ENCODE results near the gene ALOX15B. TPM values are rescaled to one million over a fixed set of nuclear protein-coding genes. Genes with fewer than 3 reads are reported as not detected.
A peak's percentile ranks its signal among the peaks of the same experiment; 100 is the strongest.
"Not testable (repeated sequence)": the region's sequence is repeated elsewhere in the genome, so short reads cannot be mapped to it uniquely, and the experiment has no call there.

The ALOX15B gene
- total and polyA plus RNA-seq, 9 of the 15 experiments (the other 6 are each of a cell fraction or from before 2014, with no cell fraction given): 0.04 TPM; not detected in 8

DNA sequence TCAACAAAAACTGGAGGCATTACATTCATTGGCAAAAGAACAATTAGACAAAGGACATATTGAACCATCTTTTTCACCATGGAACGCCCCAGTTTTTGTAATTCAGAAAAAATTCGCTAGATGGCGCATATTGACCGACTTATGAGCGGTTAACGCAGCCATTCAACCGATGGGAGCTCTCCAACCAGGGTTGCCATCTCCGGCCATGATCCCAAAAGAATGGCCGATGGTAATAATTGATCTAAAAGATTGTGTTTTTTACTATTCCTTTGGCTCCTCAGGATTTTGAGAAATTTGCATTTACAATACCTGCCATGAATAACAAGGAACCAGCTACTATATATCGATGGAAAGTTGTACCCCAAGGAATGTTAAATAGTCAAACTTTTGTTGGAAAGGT is 21.4 kb downstream of the ALOX15B start (continued):
- TF ChIP-seq, protein P1, sequence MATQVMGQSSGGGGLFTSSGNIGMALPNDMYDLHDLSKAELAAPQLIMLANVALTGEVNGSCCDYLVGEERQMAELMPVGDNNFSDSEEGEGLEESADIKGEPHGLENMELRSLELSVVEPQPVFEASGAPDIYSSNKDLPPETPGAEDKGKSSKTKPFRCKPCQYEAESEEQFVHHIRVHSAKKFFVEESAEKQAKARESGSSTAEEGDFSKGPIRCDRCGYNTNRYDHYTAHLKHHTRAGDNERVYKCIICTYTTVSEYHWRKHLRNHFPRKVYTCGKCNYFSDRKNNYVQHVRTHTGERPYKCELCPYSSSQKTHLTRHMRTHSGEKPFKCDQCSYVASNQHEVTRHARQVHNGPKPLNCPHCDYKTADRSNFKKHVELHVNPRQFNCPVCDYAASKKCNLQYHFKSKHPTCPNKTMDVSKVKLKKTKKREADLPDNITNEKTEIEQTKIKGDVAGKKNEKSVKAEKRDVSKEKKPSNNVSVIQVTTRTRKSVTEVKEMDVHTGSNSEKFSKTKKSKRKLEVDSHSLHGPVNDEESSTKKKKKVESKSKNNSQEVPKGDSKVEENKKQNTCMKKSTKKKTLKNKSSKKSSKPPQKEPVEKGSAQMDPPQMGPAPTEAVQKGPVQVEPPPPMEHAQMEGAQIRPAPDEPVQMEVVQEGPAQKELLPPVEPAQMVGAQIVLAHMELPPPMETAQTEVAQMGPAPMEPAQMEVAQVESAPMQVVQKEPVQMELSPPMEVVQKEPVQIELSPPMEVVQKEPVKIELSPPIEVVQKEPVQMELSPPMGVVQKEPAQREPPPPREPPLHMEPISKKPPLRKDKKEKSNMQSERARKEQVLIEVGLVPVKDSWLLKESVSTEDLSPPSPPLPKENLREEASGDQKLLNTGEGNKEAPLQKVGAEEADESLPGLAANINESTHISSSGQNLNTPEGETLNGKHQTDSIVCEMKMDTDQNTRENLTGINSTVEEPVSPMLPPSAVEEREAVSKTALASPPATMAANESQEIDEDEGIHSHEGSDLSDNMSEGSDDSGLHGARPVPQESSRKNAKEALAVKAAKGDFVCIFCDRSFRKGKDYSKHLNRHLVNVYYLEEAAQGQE (IDR thresholded peaks at IDR 0.05; ENCODE audit: borderline replicate concordance): peak; percentile 48
- TF ChIP-seq, protein P1 (CRISPR knock-in tag; IDR thresholded peaks at IDR 0.05; ENCODE audit: low read depth): no peak
- TF ChIP-seq RFX7 (CRISPR knock-in tag; IDR thresholded peaks at IDR 0.05): no peak
- 0 out of 2 replicates have a peak, but pooled peaks have one; percentile 28 for TF ChIP-seq SMC3 (conservative IDR thresholded peaks at IDR 0.05; ENCODE audit: insufficient read depth, low read depth, low read length)
- no peak for TF ChIP-seq MCM7 (IDR thresholded peaks at IDR 0.05)
- no peak for TF ChIP-seq ILK (tag; IDR thresholded peaks at IDR 0.05; ENCODE audit: borderline replicate concordance, low read depth)
- TF ChIP-seq KDM4B (IDR thresholded peaks at IDR 0.05; ENCODE audit: borderline replicate concordance in 2 of 2, low read depth in 1 of 2): no peak

GRCh38 chr17:8061851-8062250 is 23.0 kb downstream of the ALOX15B start:
- FAIRE-seq; H3K9ac ChIP-seq (ENCODE audit: insufficient read depth in 1 of 2, low read depth in 2 of 2, low read length in 2 of 2); H2AFZ ChIP-seq (ENCODE audit: low read depth, low read length); BruUV-seq (replicated peaks); H3K9me1 ChIP-seq (ENCODE audit: control insufficient read depth, insufficient read depth, low read length); H3K9me3 ChIP-seq (replicated peaks; ENCODE audit: control insufficient read depth, insufficient read depth, low read depth, low read length); DNase-seq (ENCODE audit: extremely low read depth in 1 of 4, low spot score in 3 of 4); H3K27me3 ChIP-seq (ENCODE audit: control insufficient read depth in 2 of 2, insufficient read depth in 2 of 2, low read length in 2 of 2); H4K20me1 ChIP-seq (replicated peaks; ENCODE audit: control insufficient read depth, insufficient read depth, low read length); H3K36me3 ChIP-seq (ENCODE audit: control insufficient read depth, insufficient read depth, low read length); H3K4me3 ChIP-seq; ATAC-seq; H3K4me1 ChIP-seq (replicated peaks in 1 of 2; ENCODE audit: control insufficient read depth in 2 of 2, insufficient read depth in 2 of 2, low read length in 2 of 2); H3K27ac ChIP-seq (ENCODE audit: extremely low read depth, low read depth, low read length); H3K79me2 ChIP-seq (ENCODE audit: control insufficient read depth, insufficient read depth, low read length): not testable (repeated sequence)
- 52% methylated on average over 8 of the region's 8 CpGs for WGBS (ENCODE audit: insufficient coverage, low coverage, missing lambda C conversion rate)
- in situ Hi-C loops (cut with MboI): loop anchor here (25.0 kb wide), 2 partner anchors 725 to 925 kb away; partner anchors contain the start of gene MFSD6L
- CTCF ChIA-PET (ENCODE audit: low intra/inter-chr PET ratio): interaction anchor here (0.6 to 3.5 kb wide), 3 partner anchors 18 to 1618 kb away, joined by 3 to 18 read pairs (median 3); partner anchors contain the start of gene PIMREG
- POLR2A ChIA-PET: interaction anchor here (0.5 to 2.2 kb wide), 7 partner anchors 12 to 724 kb away, joined by 3 to 9 read pairs (median 3); partner anchors contain the start of gene NAA38
- intact Hi-C loops (cut with micrococcal nuclease): loop anchor here (2.0 kb wide), 1 partner anchor 57 kb away; the partner anchor contains the start of gene ALOXE3
- peak overlapping the region; percentile 76; the same call in 1 of the 2 replicates for H3K4me2 ChIP-seq (ENCODE audit: insufficient read depth, low read length)
